Iris pigment epithelial cell (primary cell): ENCODE measurements around the gene POU2F2.
A peak's percentile ranks its signal among the peaks of the same experiment; 100 is the strongest.

Experiments used
- DNase-seq: peaks from one replicate; pipeline ENCODE4 v3.0.0-alpha.2; 2011; ENCODE audit warnings: low read depth

POU2F2 gene

GRCh38 chr19:42124386-42124901, 7.8 kb downstream of the POU2F2 start:
- DNase-seq, result no peak

- no peak for DNase-seq
Observed at GRCh38 chr19:42123765-42124164, 8.5 kb downstream of the POU2F2 start.

- DNase-seq, result no peak
Observed at GRCh38 chr19:42122691-42123607, 9.3 kb downstream of the POU2F2 start.

- DNase-seq, result peak; percentile 81
Observed at GRCh38 chr19:42121656-42122069, 10.6 kb downstream of the POU2F2 start.

- DNase-seq, result no peak
Observed at GRCh38 chr19:42121036-42121621, 11.1 kb downstream of the POU2F2 start.

- DNase-seq, result no peak
Observed at GRCh38 chr19:42120276-42120980, 11.8 kb downstream of the POU2F2 start.

GRCh38 chr19:42117076-42117475, 15.2 kb downstream of the POU2F2 start:
- DNase-seq, result no peak

- no peak for DNase-seq
Observed at GRCh38 chr19:42116308-42117075, 15.8 kb downstream of the POU2F2 start.

- DNase-seq, result no peak
Observed at GRCh38 chr19:42115705-42116104, 16.5 kb downstream of the POU2F2 start.

GRCh38 chr19:42115219-42115618, 17.0 kb downstream of the POU2F2 start:
- peak; percentile 67 for DNase-seq

- DNase-seq, result no peak
Observed at GRCh38 chr19:42114412-42114811, 17.8 kb downstream of the POU2F2 start.

GRCh38 chr19:42113641-42114348, 18.5 kb downstream of the POU2F2 start:
- DNase-seq, result peak; percentile 97

GRCh38 chr19:42111811-42112210, 20.4 kb downstream of the POU2F2 start:
- no peak for DNase-seq

GRCh38 chr19:42111384-42111783, 20.9 kb downstream of the POU2F2 start:
- DNase-seq, result no peak

- DNase-seq, result no peak
Observed at GRCh38 chr19:42110658-42111057, 21.6 kb downstream of the POU2F2 start.

- peak; percentile 45 for DNase-seq
Observed at GRCh38 chr19:42109896-42110295, 22.4 kb downstream of the POU2F2 start.

GRCh38 chr19:42108527-42109389, 23.5 kb downstream of the POU2F2 start:
- peak; percentile 88 for DNase-seq

- DNase-seq, result no peak
Observed at GRCh38 chr19:42105368-42105767, 26.9 kb downstream of the POU2F2 start.

- DNase-seq, result no peak
Observed at GRCh38 chr19:42102877-42103276, 29.4 kb downstream of the POU2F2 start.

- peak; percentile 64 for DNase-seq
Observed at GRCh38 chr19:42100241-42100640, 32.0 kb downstream of the POU2F2 start.
